GM21381 (cell line): Measurements from ENCODE around the gene MAFG.

ENCODE experiments used
- ATAC-seq: cut with Tn5 transposase; IDR thresholded peaks from one replicate; pipeline ENCODE4 v1.9.1; 2021; ENCODE audit warnings: mild to moderate bottlenecking, moderate library complexity; ENCODE audit not compliant: unreplicated experiment

MAFG gene

DNA sequence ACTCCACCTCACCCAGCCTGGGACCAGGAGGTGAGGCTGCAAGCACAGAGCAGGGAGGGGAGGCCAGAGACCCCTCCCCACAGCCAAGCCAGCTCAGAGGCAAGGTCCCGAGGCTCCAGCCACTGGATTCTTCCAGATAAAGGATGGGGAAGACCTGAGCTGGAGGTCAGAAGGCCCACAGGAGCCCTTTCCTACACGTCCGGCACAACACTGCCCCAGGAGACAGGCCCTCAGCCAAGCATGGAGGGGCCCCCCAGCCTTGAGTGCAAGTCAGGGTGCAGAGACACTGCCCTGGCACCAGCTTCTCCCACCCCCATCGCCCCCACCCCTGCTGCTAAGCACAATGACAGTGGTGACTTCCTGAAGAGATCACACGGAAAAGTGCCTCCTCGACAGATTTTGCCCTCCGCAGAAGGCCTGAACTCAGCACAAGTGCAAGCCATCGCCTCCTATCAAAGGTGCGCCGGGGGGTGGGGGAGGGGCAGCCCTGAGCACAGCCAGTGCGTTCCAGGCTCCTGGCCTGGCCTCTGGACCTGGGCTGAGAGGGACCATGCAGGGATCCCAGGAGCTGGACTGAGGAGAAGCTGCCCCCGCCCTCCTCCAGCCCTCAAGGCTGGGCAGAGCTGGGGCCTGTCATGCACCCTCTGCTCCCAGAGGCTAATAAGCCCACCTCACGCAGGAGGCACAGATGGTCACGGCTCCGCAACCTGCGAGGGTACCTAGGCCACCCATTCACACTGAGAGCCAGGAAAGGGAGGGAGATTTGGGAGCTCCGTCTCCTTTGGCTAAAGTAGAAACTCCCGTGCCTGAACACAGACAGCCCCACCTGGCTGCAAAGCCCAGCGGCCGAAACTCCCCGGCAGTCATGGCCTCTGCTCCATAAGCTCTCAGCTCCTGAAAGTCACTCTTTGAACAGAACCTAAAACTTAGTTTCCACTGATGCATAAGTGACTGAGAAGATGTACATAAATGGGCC, 2.7 kb downstream of the MAFG start:
- ATAC-seq: no peak

DNA sequence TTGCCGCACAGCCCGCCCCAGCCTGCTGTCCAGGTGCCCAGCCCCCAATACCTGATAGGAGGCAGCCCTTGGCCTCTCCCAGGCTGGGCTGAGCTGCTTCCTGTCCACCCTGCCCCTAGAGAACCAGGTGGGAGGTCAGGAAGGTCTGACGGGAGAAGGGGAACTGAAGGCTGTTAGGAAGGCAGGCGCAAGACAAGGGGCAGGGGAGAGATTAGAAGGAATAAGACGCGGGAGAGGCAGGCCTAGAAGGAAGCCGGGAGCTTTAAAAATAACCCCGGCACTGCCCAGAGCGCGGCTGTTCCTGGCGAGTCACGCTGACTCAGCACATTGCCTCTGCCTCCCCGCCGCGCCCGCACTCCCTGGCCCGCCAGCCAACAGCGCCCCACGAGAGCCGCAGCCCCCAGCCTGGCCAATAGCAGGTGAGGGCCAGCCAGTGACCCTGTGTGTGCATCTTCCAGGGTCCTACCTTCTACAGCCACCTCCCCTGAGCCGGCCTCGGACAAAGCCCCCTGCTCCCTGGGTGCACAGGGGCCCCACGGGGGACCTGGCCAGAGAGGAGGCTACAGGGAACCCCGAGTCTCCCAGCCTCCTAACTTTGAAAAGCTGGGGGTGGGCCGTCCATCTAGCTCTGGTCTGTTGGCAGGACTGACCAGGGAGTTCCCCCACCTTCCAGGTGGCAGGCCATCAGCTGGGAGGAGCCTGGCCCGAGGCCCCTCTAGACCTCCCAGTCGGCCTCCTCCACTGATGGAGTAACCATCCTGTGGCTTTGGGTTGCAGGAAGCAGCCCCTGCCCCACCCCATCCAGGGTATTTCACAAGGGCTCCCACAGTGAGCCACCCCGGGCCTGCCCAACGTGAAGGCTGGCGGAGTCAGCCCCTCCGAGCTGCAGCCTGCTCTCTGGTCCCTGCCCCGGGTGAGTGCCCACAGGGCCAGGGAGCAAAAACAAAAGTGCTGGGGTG, 4.0 kb downstream of the MAFG start:
- ATAC-seq: no peak

DNA sequence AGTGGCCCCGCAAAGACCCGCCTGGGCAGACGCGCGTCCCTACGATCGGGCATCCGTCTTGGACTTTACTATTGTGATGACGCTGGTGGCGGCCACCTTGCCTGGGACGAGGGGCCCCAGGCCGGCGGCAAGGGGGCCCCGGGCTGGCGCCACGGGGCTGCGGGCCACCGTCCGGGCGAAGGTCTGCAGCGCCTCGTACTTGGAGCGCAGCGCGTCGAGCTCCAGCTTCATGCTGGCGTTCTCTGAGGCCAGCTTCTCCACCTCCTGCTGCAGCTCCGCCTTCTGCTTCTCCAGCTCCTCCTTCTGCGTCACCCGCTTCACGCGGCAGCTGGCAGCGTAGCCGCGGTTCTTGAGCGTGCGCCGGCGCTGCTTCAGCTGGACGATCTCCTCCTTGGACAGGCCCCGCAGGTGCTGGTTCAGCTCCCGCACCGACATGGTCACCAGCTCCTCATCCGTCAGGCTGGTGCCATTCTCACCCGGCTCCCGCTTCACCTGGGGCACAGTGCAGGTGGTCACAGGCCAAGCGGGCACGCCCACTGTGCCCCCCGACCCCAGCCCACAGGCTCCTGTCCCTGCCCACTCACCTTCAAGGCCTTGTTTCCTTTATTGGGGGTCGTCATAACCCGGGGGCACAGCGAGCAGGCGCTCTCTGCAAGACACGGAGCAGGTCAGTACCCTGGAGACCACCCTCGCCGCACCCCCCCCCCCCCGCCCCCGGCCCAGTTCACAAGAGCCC, 4.8 kb downstream of the MAFG start:
- no peak for ATAC-seq

DNA sequence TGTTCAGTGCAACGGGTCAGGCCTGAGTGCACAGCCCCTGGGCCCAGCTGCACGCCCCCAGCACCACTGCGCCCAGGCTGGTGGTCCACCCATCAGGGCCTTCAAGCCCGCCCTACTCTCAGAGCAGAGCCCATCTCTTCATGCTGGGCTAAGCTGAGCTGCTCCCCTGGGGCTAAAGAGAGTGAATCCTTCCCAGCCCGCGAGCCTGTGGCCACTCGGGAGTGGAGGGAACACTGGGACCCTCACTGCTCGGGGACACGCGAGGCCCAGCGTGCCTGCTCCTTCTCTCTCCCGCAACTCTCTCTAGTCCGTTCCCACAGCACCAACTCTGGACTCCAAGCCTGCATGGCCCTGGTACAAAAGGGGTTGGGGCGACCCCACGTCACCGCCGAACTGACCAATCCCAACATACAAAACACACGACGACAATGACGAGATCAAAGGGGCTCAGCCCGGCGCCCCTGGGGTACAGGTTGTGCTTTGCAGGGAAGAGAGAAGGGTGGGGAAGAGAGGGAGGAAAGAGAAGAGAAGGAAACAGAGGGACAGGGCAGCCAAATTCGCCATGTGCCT, 5.5 kb downstream of the MAFG start:
- no peak for ATAC-seq

DNA sequence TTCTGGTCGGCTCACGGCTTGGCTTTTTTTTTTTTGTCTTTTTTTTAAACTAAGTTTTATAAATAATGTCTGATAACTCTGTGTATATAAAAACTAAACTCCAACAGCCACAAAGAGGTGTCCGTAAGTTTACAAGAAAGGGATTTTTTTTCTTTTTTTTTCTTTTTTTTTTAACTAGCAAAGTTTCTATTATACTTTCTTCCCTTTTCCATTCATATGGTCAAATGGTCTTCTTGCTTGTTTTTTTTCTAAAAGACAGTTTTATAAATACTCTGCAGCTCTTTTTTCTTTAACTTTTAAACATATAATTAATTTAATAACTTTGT, 6.0 kb downstream of the MAFG start:
- ATAC-seq: no peak

DNA sequence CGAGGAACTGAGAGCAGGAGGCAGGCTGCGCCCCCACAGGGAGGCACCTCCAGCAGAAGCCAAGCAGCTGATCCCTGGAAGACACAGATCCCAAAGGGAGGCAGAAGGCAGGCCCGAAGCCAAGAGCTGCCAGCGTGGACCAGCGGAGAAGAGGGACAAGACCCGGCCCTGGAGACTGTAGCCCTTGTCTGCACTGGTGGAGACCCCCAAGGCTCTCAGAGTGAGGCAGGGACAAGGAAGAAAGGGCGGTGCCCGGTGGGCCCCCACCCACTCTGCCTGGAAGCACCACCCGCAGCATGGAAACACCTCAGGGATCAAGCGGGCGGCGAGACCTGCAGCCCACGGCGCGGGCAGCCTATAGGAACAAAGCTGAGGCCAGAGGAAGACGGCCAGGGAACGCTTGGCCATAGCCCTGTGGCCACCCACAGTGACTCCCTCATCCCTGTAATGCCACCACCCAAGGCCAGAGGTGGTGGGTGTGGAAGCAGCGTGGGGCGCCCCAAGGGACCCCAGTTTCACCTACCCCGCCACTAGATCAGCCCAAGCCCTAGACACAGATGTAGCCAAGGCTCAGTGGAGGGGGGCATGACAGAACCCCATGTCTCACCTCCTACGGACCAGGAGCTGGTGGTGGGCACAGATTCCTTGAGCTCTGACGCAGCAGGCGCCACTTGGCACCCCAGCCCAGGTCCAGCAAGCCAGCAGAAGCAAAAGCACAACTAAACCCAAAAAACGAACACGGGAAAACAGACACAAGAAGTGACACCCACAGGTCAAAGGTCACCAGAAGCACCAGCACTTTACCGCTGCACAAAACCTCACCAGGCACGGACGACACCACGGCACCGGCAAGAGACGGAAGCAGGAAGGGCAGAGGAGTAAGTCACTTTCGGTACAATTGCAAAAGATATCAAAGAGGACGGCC, 6.7 kb downstream of the MAFG start:
- no peak for ATAC-seq

DNA sequence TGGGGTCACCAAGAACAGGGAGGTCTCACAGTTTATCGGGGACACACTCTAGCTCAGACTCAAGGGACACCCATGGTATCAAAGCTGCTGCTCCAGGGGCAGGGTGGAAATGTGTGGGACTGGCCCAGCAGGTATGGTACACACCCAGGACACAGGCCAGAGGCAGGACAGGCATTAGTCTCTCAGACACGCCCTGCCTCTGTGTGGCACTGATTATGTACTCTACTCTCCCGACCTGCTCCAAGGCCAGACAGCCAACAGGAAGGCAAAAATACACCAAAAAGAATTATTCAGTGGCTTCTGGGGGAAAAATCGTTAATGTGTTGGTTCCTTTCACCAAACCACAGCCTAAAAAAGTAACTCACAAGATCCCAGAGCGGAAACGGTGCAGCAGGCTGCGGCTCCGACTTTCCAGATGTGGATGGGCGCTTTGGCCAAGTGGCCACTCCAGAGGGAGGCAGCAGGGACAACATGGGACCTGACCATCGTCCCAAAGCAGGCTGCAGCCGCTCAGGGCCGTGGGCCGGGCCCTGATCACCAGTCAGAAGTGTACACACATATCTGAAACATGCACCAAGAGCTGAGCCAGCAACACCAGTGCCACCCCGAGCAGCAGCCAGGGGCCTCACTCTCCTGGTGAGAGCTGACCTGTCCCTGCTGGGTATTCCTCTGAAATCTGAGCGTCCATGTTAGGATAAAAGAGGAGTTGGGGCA, 8.5 kb downstream of the MAFG start:
- ATAC-seq: no peak

DNA sequence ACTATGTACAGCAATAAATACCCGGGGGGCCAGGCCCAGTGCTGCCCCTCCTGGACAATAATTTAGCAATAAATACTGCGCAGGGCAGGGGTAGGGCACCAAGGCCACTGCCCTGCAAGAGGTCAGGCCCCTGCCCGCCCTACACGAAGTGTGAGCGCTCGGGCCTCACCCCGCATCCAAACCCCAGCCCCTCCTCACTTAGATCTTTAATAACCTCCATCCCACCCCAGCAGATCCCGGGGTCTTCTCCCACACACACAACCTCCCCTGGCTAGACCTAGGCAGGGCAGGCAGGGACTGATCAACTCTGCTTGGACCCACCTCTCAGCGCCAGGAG, 9.2 kb downstream of the MAFG start:
- peak; percentile 12 for ATAC-seq

DNA sequence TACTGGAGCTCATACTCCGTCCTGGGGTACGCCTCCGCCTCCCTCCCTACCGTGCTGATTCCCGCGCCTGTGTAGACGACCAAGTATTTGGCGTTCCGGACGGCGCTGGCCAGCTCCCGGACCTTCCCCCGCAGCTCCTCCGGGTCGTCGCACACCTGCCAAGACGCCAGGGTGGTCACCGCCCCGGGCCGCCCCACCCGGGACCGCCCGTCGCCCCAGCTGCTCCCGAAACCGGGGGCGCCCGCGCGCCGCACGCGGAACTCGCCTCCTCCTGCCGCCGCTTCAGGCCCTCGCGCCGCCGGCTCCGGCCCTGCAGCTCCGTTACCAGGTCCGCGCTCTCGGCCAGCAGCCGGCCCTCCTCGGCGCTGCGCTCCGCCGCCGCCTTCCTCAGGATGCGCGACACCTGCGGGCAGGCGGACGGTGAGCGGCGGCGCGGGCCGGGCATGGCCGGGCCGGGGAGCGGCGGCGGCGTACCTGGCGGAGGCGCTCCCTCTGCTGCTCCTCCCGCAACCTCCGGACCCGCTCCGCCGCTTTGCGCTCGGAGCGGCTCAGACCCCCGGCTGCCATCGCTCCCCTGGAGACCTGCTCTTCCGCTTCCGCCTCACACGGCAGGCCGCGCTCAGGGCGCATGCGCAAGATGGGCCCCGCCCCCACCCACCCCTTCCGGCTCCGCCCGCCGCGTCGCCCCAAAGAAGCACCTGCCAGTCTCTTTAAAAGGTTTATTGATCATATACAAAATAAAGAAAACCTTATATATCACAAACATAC, 9.8 kb downstream of the MAFG start, which contains the start of gene SIRT7:
SIRT7 (minus strand) TSS at position 612 of the 768 bp plus-strand sequence; CDS start at position 567, 45 bp downstream.
- peak; percentile 53 for ATAC-seq

DNA sequence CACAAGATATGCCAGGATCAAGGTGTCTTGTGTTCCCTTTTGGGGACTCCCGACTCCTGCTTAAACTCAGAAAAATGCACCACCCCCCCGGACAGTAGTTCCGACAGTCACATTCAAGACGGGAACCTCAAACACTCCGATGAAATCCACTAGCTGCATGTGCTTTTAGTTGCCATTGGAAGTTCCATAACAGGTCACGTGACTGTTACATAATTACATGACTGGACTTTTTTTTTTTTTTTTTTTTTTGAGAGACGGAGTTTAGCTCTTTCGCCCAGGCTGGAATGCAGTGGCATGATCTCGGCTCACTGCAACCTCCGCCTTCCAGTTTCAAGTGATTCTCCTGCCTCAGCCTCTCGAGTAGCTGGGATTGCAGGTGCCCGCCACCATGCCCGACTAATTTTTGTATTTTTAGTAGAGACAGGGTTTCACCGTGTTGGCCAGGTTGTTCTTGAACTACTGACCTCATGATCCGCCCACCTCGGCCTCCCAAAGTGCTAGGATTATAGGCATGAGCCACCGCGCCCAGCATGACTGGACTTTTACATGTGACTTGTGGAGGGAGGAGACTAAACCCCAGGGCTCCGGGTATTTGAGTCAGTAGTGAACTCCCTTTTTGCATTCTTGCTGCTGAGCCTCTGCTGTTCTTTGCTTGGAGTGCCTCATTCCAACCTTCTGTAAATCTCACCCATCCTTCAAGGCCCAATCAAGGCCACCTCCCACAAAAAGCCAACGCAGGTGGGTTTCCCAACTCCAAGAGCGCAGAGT, 11.1 kb downstream of the MAFG start:
- ATAC-seq: no peak

DNA sequence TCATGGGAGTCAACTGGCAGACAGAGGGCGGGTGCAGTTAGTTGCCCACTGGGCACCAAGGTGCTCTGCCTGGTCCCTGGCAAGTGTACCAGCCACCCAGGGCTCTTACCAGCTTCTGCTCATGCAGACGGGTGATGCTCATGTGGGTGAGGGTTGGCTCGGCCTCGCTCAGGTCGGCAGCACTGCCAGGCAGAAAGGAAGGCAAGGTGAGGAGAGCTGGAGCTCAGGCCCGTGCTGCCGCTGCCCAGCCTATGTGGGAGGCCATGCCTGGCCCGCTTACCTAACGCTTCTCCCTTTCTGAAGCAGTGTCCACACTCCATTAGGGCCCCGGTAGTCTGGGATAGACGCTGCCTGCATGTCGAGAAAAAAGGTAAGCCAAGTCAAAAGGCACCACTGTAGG, 12.2 kb downstream of the MAFG start:
- ATAC-seq: no peak

DNA sequence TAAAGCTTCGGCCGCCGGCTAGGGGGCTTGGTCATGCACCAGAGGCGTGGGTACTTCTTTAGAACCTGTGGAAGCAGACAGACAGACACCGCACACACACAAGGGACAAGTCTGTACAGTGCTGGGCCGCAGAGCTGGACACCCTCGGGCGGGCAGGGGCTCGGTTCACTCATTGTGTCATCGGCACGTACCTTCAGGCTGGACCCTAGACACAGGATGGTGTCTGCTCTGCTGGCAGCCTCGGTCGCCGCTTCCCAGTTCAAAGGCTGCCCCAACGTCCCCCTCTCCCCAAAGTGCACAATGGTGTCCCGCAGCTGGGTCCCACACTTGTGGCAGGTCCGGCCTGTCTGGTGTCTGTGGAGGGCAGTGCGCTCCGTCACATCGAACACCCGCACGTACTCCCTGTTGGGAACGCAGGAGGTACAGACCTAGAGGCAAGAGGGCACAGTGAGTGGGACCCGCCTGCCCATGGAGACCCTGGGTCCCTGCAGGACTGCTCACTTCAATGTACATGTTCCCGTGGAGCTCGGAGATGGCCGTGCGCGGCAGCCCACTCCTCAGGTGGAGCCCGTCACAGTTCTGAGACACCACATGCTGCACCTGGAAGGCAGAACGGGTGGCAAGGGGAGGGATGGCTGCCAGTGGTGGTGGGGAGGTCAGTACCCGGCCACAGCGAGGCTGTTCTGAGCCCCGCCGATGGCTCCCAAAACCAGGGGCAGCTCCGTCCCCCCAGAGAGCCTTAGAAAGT, 13.3 kb downstream of the MAFG start:
- ATAC-seq: no peak

DNA sequence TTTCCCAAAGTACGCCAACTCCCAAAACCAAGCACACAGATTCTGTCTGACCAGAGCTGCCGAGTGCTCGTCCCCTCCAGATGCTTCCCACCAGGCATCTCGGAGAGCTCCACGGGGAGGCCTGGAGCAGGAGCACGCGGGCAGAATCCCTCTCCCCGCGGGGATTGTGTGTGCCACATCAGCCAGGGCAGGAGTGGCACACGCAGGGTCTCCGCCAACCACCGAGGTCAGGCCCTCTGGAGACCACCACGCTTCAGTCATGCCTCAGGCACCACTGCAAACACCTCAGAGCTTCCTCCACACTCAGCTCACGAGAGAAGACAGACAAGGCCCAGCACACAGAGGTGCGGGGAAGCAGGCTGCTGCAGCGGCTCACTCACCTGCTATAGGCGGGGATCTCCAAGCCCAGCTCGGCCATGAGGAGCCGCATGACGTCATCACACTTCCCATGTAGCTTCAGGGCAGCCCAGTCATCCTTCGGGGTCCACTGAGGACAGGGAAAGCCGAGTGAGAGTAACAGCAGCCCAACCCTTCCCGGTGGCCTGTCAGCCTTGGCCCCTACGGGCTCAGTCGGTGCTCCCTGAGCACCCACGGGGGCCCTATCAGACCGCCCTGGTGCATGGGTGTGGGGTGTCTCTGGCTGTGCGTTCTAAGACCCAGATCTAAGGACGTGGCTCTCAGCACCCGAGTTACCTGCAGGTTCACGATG, 14.0 kb downstream of the MAFG start:
- no peak for ATAC-seq

DNA sequence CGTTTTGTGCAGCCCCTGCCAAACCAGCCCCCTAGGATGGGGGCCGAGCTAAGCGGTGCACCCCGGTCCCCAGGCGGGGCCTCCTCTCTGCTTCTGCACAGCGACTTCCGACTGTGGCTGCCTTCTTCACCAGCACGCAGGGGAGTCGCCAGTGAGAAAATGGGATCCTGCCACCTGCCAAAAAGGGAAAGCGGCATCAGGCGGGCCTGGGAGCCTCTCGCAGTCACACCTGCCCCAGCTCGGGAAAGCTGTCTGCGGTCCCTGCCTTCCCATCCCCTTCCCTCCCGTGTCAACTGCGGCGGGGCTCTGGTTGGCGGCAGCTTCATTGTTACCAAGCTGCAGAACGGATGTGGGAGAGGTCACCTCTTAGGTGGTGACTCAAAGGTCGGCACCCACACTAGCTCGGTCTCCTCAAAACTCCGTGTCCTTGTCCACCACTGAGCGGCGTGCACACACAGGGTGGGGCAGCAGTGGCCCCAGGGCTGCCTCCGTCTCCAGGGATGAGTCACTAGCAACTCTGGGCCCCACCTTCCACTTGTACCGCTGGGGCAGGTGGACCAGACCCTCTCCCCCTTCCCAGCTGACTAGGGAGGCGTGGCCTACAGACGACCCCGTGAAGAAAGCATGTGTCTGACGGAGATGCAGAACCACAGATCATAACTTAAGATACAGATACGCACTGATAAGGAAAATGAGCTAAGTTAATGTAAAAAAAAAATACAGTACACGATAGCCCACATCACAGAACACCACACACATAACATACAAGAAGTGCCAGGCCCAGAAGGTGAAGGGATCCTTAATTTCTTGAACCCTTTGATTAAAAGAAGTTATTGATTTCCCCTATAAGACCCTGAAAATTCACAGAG, 14.9 kb downstream of the MAFG start:
- no peak for ATAC-seq

DNA sequence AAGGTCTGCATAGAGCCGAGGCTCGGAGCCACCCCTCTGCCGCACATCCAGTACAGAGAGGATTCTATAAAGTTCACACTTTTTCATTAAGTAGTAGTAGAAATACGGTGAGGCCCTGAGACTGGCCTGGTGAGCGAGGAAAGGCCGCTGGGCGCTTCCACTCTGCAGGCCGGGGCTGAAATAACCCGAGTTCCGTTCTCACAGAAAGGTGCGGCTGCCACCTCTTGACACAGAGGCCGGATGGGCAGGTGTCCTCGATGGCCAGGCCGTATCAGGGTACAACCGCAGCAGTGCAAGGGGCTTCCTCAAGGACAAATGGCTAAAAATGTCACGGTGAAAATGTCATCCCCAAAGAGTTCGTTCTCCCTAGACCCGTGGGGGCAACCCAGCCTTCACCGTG, 15.6 kb downstream of the MAFG start:
- ATAC-seq: no peak
